GM19397 (cell line): ENCODE measurements around the gene CRYBB3.
"Not testable (repeated sequence)": the region's sequence is repeated elsewhere in the genome, so short reads cannot be mapped to it uniquely, and the experiment has no call there.

ENCODE experiments used
- ATAC-seq: cut with Tn5 transposase; IDR thresholded peaks from one replicate; pipeline ENCODE4 v1.9.1; 2021; ENCODE audit warnings: mild to moderate bottlenecking, moderate library complexity; ENCODE audit not compliant: unreplicated experiment

CRYBB3 gene

DNA sequence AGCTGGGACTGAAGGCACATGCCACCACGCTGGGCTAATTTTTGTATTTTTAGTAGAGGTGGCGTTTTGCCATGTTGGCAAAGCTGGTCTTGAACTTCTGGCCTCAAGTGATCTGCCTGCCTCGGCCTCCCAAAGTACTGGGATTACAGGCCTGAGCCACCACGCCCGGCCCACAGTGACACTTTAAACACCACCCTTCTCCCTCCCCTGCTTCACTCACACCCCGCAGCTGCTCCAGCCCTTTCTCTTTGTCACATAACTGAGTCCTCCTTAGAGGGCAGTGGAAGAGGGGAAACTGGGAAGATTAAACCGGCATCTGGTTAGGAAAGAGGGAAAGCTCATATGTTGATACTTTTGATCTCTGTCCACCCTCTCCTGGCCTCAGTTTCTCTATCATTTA is 4.9 kb downstream of the CRYBB3 start:
- not testable (repeated sequence) for ATAC-seq

- no peak for ATAC-seq
Observed at GRCh38 chr22:25205847-25206246, 6.2 kb downstream of the CRYBB3 start.

- ATAC-seq: no peak
Observed at GRCh38 chr22:25206998-25207397, 7.3 kb downstream of the CRYBB3 start.

GRCh38 chr22:25207553-25208157 is 8.0 kb downstream of the CRYBB3 start:
- no peak for ATAC-seq

- ATAC-seq: no peak
Observed at GRCh38 chr22:25208328-25208727, 8.7 kb downstream of the CRYBB3 start.

- ATAC-seq: no peak
Observed at GRCh38 chr22:25208743-25209505, 9.3 kb downstream of the CRYBB3 start.

GRCh38 chr22:25210793-25211192 is 11.1 kb downstream of the CRYBB3 start:
- no peak for ATAC-seq

DNA sequence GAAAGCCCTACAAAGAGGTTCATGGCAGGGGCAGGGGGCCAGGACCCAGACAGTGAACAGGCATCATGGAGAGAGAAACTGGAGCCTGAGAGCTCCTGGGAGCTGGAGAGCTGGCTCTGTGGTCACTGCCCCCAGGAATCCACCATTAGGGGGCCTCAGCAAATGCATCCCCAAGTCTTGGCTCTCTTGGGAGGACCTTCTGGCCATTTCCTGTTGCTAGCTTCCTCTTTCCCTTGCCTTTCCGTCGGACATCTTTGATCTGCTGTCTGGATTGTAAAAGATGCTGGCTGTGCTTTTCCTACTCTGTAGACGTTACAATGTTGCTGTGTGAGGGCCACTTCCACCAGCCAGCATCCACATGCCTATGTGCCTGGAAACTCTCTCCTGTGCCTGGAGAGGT is 12.7 kb downstream of the CRYBB3 start:
- no peak for ATAC-seq

- ATAC-seq: no peak
Observed at GRCh38 chr22:25213221-25213620, 13.6 kb downstream of the CRYBB3 start.

GRCh38 chr22:25216230-25216629 is 16.6 kb downstream of the CRYBB3 start:
- ATAC-seq: no peak

DNA sequence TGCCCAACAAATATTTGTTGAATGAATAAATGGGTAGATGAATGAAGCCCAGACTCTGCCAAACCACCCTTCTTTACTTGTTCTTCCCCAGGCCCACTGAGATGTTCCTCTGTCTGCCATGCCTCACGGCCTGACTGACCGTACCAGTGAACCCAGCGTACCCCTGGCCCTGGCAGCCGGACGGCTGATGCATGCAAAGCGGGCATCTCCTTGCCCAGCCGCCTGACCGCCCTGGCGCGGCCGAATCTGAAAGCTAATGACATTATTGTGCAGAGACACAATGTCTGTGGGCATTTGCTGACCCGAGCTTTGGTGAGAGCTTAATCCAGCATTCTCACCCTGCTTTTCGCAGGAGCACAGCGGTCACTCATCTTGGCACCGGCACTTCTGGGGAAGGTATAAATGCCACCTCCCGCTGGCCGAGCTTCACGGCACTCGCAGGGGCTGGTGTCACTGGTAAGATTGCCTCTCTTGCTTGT is 19.6 kb downstream of the CRYBB3 start, which contains the start of gene CRYBB2:
TSS of gene CRYBB2 (plus strand) at position 429 of the 479 bp plus-strand sequence. CDS start 1,791 bp downstream, outside the sequence.
- ATAC-seq: no peak

GRCh38 chr22:25219948-25220442 is 20.3 kb downstream of the CRYBB3 start:
- no peak for ATAC-seq

DNA sequence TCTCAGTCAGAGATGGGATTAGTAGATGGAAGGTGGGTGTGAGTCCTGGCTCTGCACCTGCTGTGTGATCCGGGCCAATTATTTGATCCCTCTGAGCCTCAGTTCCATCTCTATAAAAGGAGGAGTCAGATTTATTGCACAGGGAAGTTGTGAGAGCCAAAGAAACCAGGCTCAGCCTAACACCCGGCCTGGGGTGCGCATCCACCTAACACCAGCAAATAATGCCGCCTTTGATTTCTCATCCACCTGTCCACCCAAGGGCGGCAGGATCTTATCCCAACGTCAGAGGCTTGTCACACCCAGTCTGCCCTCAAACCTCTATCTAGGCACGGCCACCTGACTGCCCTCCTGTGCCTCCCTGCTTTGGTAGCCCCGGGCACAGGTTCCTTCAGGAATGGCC is 22.1 kb downstream of the CRYBB3 start:
- no peak for ATAC-seq

GRCh38 chr22:25223269-25223850 is 23.7 kb downstream of the CRYBB3 start:
- ATAC-seq: no peak

- ATAC-seq: no peak
Observed at GRCh38 chr22:25228822-25229221, 29.2 kb downstream of the CRYBB3 start.

- not testable (repeated sequence) for ATAC-seq
Observed at GRCh38 chr22:25230760-25231159, 31.1 kb downstream of the CRYBB3 start.

DNA sequence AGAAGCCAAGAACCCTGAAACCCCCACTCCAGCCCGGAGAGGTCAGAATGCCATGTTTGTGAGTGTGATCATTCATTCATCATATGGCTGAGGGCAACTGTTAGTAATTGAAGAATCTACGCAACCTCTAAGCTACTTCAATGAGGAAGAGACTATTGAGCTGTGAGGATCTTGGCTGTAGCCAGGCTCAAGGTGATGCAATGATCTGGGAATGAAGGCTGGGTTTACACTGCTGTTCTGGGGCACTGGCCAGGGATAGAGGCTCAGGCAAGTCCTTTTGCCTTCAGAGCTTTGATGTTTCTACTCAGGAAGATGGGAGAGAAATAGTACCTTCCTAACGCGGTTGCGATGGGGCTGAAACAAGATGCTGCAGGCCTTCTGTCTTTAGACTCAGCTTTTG is 32.6 kb downstream of the CRYBB3 start:
- ATAC-seq: no peak

GRCh38 chr22:25233706-25234105 is 34.0 kb downstream of the CRYBB3 start:
- ATAC-seq: not testable (repeated sequence)

GRCh38 chr22:25235547-25236290 is 36.1 kb downstream of the CRYBB3 start:
- ATAC-seq: no peak

GRCh38 chr22:25236417-25236816 is 36.8 kb downstream of the CRYBB3 start:
- no peak for ATAC-seq

GRCh38 chr22:25237503-25237902 is 37.8 kb downstream of the CRYBB3 start:
- no peak for ATAC-seq
